Measurements from ENCODE around the gene SNX20. TPM values are rescaled to one million over a fixed set of nuclear protein-coding genes. Genes with fewer than 3 reads are reported as not detected.
A peak's percentile ranks its signal among the peaks of the same experiment; 100 is the strongest.

The SNX20 gene
- total RNA-seq, 1 donor from 2014 or later: not detected

- Mint-ChIP-seq H3K27ac (ENCODE audit: unreplicated experiment) (no peak overlapping the region), H3K4me1 (ENCODE audit: low read depth, unreplicated experiment) (no peaks in the 10 kb centered on the region), H3K27me3 (ENCODE audit: low read depth, unreplicated experiment) (peaks cover 6% of the 10 kb centered on the region), H3K36me3 (ENCODE audit: low read depth, unreplicated experiment) (peaks cover 6% of the 10 kb centered on the region), H3K9me3 (ENCODE audit: unreplicated experiment) (peaks cover 21% of the 10 kb centered on the region), H3K4me3 (ENCODE audit: unreplicated experiment) (no peak overlapping the region)
- no peak overlapping the region for H2AFZ ChIP-seq (ENCODE audit: low read depth, low read length)
- H3K9me3 ChIP-seq (ENCODE audit: insufficient read depth, low read depth, low read length): peaks cover 12% of the 10 kb centered on the region
- FAIRE-seq: no peak
- H3K79me2 ChIP-seq (ENCODE audit: insufficient read depth, low read length): no peaks in the 10 kb centered on the region
- TF ChIP-seq EZH2 (IDR thresholded peaks at IDR 0.05; ENCODE audit: insufficient read depth, low read length) (no peak), CTCF (IDR thresholded peaks at IDR 0.05; ENCODE audit: insufficient read depth, low read depth, low read length) (no peak)
- H3K27me3 ChIP-seq (ENCODE audit: insufficient read depth, low read length): no peaks in the 10 kb centered on the region
- no peak overlapping the region for H3K9ac ChIP-seq (ENCODE audit: low read length)
- H3K27ac ChIP-seq (ENCODE audit: low read depth, low read length): no peak overlapping the region
- no peak overlapping the region for H3K4me3 ChIP-seq (ENCODE audit: insufficient read depth, low read depth, low read length)
- H3K36me3 ChIP-seq (ENCODE audit: insufficient read depth, low read length): no peaks in the 10 kb centered on the region
- no peaks in the 10 kb centered on the region for H4K20me1 ChIP-seq (ENCODE audit: insufficient read depth, low read length)
- DNase-seq (ENCODE audit: low read depth): no peak
- no peak overlapping the region for H3K4me2 ChIP-seq (ENCODE audit: low read length)
- no peaks in the 10 kb centered on the region for H3K4me1 ChIP-seq (ENCODE audit: insufficient read depth, low read length)
These were observed 7.4 kb downstream of the SNX20 start for GRCh38 chr16:50673496-50674275.

- Histone ChIP-seq H3K36me3 (ENCODE audit: insufficient read depth, low read length) (no peaks in the 10 kb centered on the region), H2AFZ (ENCODE audit: low read depth, low read length) (no peak overlapping the region), H3K9me3 (ENCODE audit: insufficient read depth, low read depth, low read length) (peaks cover 12% of the 10 kb centered on the region), H3K27me3 (ENCODE audit: insufficient read depth, low read length) (no peaks in the 10 kb centered on the region), H3K79me2 (ENCODE audit: insufficient read depth, low read length) (no peaks in the 10 kb centered on the region), H3K4me2 (ENCODE audit: low read length) (no peak overlapping the region), H3K4me1 (ENCODE audit: insufficient read depth, low read length) (no peaks in the 10 kb centered on the region), H3K9ac (ENCODE audit: low read length) (no peak overlapping the region), H3K27ac (ENCODE audit: low read depth, low read length) (no peak overlapping the region), H4K20me1 (ENCODE audit: insufficient read depth, low read length) (no peaks in the 10 kb centered on the region), H3K4me3 (ENCODE audit: insufficient read depth, low read depth, low read length) (no peak overlapping the region)
- no peak for DNase-seq (ENCODE audit: low read depth)
- Mint-ChIP-seq H3K27ac (ENCODE audit: unreplicated experiment) (no peak overlapping the region), H3K27me3 (ENCODE audit: low read depth, unreplicated experiment) (peaks cover 9% of the 10 kb centered on the region), H3K9me3 (ENCODE audit: unreplicated experiment) (peaks cover 21% of the 10 kb centered on the region), H3K36me3 (ENCODE audit: low read depth, unreplicated experiment) (peaks cover 6% of the 10 kb centered on the region), H3K4me3 (ENCODE audit: unreplicated experiment) (no peak overlapping the region), H3K4me1 (ENCODE audit: low read depth, unreplicated experiment) (peaks cover 5% of the 10 kb centered on the region)
- no peak for TF ChIP-seq EZH2 (IDR thresholded peaks at IDR 0.05; ENCODE audit: insufficient read depth, low read length)
- TF ChIP-seq CTCF (IDR thresholded peaks at IDR 0.05; ENCODE audit: insufficient read depth, low read depth, low read length): peak; percentile 47
- no peak for FAIRE-seq
These were observed 9.4 kb downstream of the SNX20 start for GRCh38 chr16:50671644-50672260.

GRCh38 chr16:50670476-50670875 lies 10.6 kb downstream of the SNX20 start:
- H3K36me3 Mint-ChIP-seq (ENCODE audit: low read depth, unreplicated experiment): peaks cover 6% of the 10 kb centered on the region
- no peak overlapping the region for H3K4me3 ChIP-seq (ENCODE audit: insufficient read depth, low read depth, low read length)
- H3K27me3 Mint-ChIP-seq (ENCODE audit: low read depth, unreplicated experiment): peaks cover 3% of the 10 kb centered on the region
- H3K4me1 ChIP-seq (ENCODE audit: insufficient read depth, low read length): no peaks in the 10 kb centered on the region
- no peak overlapping the region for H3K27ac Mint-ChIP-seq (ENCODE audit: unreplicated experiment)
- TF ChIP-seq CTCF (IDR thresholded peaks at IDR 0.05; ENCODE audit: insufficient read depth, low read depth, low read length): no peak
- no peak for TF ChIP-seq EZH2 (IDR thresholded peaks at IDR 0.05; ENCODE audit: insufficient read depth, low read length)
- FAIRE-seq: no peak
- no peak overlapping the region for H3K4me2 ChIP-seq (ENCODE audit: low read length)
- DNase-seq (ENCODE audit: low read depth): no peak
- H3K27me3 ChIP-seq (ENCODE audit: insufficient read depth, low read length): no peaks in the 10 kb centered on the region
- no peaks in the 10 kb centered on the region for H3K36me3 ChIP-seq (ENCODE audit: insufficient read depth, low read length)
- H2AFZ ChIP-seq (ENCODE audit: low read depth, low read length): no peak overlapping the region
- no peak overlapping the region for H3K4me3 Mint-ChIP-seq (ENCODE audit: unreplicated experiment)
- H4K20me1 ChIP-seq (ENCODE audit: insufficient read depth, low read length): no peaks in the 10 kb centered on the region
- H3K27ac ChIP-seq (ENCODE audit: low read depth, low read length): no peak overlapping the region
- peaks cover 12% of the 10 kb centered on the region for H3K9me3 ChIP-seq (ENCODE audit: insufficient read depth, low read depth, low read length)
- H3K79me2 ChIP-seq (ENCODE audit: insufficient read depth, low read length): no peaks in the 10 kb centered on the region
- peaks cover 21% of the 10 kb centered on the region for H3K9me3 Mint-ChIP-seq (ENCODE audit: unreplicated experiment)
- H3K4me1 Mint-ChIP-seq (ENCODE audit: low read depth, unreplicated experiment): peaks cover 5% of the 10 kb centered on the region
- H3K9ac ChIP-seq (ENCODE audit: low read length): no peak overlapping the region

All from astrocyte (in vitro differentiated cells and primary cell).